ENCODE results near the gene MS4A8. TPM values are rescaled to one million over a fixed set of nuclear protein-coding genes. Genes with fewer than 3 reads are reported as not detected.

Gene MS4A8
- total RNA-seq, 1 experiment from 2014 or later, result not detected

GRCh38 chr11:60717956-60718355, 18.5 kb downstream of the MS4A8 start:
- Histone ChIP-seq H3K27ac (no peak overlapping the region), H3K9me3 (ENCODE audit: insufficient read depth, low read depth) (no peaks in the 10 kb centered on the region), H3K27me3 (ENCODE audit: insufficient read depth, low read depth) (peaks cover 93% of the 10 kb centered on the region), H3K4me2 (no peak overlapping the region), H3F3A (ENCODE audit: insufficient read depth, low read depth) (no peaks in the 10 kb centered on the region), H2AFZ (no peak overlapping the region), H3K4me1 (replicated peaks; ENCODE audit: insufficient read depth) (no peaks in the 10 kb centered on the region), H3K4me3 (no peak overlapping the region), H3K79me2 (ENCODE audit: low read depth) (no peaks in the 10 kb centered on the region), H3K36me3 (ENCODE audit: low read depth) (no peaks in the 10 kb centered on the region), H3K9me2 (ENCODE audit: insufficient read depth) (no peaks in the 10 kb centered on the region), H4K20me1 (ENCODE audit: insufficient read depth) (no peaks in the 10 kb centered on the region)
- DNase-seq, result no peak
- ChIA-PET POLR2A (ENCODE audit: unreplicated experiment) (no interaction called here), CTCF (no interaction called here)
- no TSS peak for BruUV-seq (replicated peaks)
- TF ChIP-seq EZH2 (IDR thresholded peaks at IDR 0.05; ENCODE audit: low read depth), result no peak
- TF ChIP-seq, protein P1, sequence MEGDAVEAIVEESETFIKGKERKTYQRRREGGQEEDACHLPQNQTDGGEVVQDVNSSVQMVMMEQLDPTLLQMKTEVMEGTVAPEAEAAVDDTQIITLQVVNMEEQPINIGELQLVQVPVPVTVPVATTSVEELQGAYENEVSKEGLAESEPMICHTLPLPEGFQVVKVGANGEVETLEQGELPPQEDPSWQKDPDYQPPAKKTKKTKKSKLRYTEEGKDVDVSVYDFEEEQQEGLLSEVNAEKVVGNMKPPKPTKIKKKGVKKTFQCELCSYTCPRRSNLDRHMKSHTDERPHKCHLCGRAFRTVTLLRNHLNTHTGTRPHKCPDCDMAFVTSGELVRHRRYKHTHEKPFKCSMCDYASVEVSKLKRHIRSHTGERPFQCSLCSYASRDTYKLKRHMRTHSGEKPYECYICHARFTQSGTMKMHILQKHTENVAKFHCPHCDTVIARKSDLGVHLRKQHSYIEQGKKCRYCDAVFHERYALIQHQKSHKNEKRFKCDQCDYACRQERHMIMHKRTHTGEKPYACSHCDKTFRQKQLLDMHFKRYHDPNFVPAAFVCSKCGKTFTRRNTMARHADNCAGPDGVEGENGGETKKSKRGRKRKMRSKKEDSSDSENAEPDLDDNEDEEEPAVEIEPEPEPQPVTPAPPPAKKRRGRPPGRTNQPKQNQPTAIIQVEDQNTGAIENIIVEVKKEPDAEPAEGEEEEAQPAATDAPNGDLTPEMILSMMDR (conservative IDR thresholded peaks at IDR 0.05), result no peak
- intact Hi-C loops (cut with micrococcal nuclease; ENCODE audit: unreplicated experiment), result no loop called here

DNA sequence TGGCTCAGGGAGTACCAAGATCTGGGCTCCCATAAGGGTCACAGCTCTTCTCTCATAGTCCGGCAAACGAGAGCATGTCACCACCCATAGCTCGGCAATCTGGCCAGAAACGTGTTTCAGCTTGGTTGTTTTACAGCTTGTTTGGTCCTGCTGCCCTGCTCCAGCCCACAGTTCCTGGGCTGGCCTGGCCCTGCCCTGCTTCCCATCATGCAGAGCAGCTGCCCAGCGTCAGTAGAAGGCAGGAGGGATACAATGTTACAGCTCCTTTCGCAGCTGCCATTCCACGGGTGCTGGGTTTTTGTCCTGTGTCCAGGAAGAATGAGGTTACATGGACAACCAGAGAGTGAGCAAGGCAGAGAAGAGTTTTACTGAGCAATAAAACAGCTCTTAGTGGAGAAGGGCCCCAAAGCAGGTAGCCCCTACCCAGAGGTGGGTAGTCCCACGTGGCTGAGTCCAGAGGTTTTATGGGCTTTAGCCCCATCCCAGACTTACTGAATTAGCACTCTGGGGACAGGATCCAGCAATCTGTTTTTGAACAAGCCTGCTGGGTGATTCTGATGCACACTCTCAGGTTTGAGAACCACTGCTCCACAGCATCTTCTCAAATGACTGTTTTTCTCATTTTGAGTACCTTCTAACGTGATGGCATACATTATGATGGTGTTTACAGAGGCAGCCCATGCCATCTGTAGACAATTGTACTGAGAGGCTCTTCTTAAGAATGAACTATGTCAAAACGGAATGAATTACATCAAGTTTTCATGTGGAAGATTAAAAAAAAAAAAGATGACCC, 19.3 kb downstream of the MS4A8 start:
- Histone ChIP-seq H3K36me3 (ENCODE audit: low read depth) (no peaks in the 10 kb centered on the region), H3K27ac (no peak overlapping the region), H3K4me2 (no peak overlapping the region), H3K4me1 (replicated peaks; ENCODE audit: insufficient read depth) (no peaks in the 10 kb centered on the region), H3K9me2 (ENCODE audit: insufficient read depth) (no peaks in the 10 kb centered on the region), H3K27me3 (ENCODE audit: insufficient read depth, low read depth) (peaks cover 93% of the 10 kb centered on the region), H3K9me3 (ENCODE audit: insufficient read depth, low read depth) (no peaks in the 10 kb centered on the region), H3F3A (ENCODE audit: insufficient read depth, low read depth) (no peaks in the 10 kb centered on the region), H2AFZ (no peak overlapping the region), H3K79me2 (ENCODE audit: low read depth) (no peaks in the 10 kb centered on the region), H3K4me3 (no peak overlapping the region), H4K20me1 (ENCODE audit: insufficient read depth) (no peaks in the 10 kb centered on the region)
- no TSS peak for BruUV-seq (replicated peaks)
- CTCF ChIA-PET, result no interaction called here
- no peak for DNase-seq
- POLR2A ChIA-PET (ENCODE audit: unreplicated experiment), result no interaction called here
- intact Hi-C loops (cut with micrococcal nuclease; ENCODE audit: unreplicated experiment), result no loop called here
- TF ChIP-seq, protein P1 (conservative IDR thresholded peaks at IDR 0.05), result no peak
- no peak for TF ChIP-seq EZH2 (IDR thresholded peaks at IDR 0.05; ENCODE audit: low read depth)

DNA sequence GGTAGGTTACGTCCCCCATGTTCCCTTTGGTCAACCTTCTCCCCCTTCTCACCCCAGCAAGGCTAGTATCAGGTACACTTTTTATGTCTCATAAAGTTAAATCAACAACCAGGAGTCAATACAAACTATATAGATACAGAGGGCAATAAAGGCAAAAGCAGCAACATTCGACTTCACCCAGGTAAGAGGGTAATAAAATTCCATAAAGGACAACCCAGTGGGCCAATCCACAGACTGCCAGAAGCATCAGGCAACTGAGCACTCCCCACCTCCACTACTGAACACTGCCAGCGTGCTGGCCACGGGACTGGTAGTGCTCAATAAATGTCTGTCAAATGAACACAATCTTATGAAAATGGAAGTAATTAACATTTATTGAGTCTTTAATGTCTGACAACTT, 20.0 kb downstream of the MS4A8 start:
- H3K79me2 ChIP-seq (ENCODE audit: low read depth), result no peaks in the 10 kb centered on the region
- H2AFZ ChIP-seq, result no peak overlapping the region
- H3K4me2 ChIP-seq, result no peak overlapping the region
- H3K4me1 ChIP-seq (replicated peaks; ENCODE audit: insufficient read depth), result no peaks in the 10 kb centered on the region
- H3K9me3 ChIP-seq (ENCODE audit: insufficient read depth, low read depth), result no peaks in the 10 kb centered on the region
- no peak overlapping the region for H3K4me3 ChIP-seq
- no peak overlapping the region for H3K27ac ChIP-seq
- H3F3A ChIP-seq (ENCODE audit: insufficient read depth, low read depth), result no peaks in the 10 kb centered on the region
- ChIA-PET POLR2A (ENCODE audit: unreplicated experiment) (no interaction called here), CTCF (no interaction called here)
- peaks cover 96% of the 10 kb centered on the region for H3K27me3 ChIP-seq (ENCODE audit: insufficient read depth, low read depth)
- TF ChIP-seq, protein P1 (conservative IDR thresholded peaks at IDR 0.05), result no peak
- no peak for TF ChIP-seq EZH2 (IDR thresholded peaks at IDR 0.05; ENCODE audit: low read depth)
- intact Hi-C loops (cut with micrococcal nuclease; ENCODE audit: unreplicated experiment), result no loop called here
- no peaks in the 10 kb centered on the region for H3K9me2 ChIP-seq (ENCODE audit: insufficient read depth)
- H4K20me1 ChIP-seq (ENCODE audit: insufficient read depth), result no peaks in the 10 kb centered on the region
- no peaks in the 10 kb centered on the region for H3K36me3 ChIP-seq (ENCODE audit: low read depth)
- BruUV-seq (replicated peaks), result no TSS peak
- DNase-seq, result no peak

All from PC-9 (cell line).